GM21528 (cell line): ENCODE measurements around the gene RABGAP1.

Experiments
- ATAC-seq: cut with Tn5 transposase; IDR thresholded peaks from one replicate; pipeline ENCODE4 v1.9.1; 2021; ENCODE audit warnings: mild to moderate bottlenecking, moderate library complexity; ENCODE audit not compliant: unreplicated experiment, low FRiP score

RABGAP1 gene

GRCh38 chr9:122941582-122942234 is 888 bp downstream of the RABGAP1 start:
- no peak for ATAC-seq

- ATAC-seq: no peak
Measured at GRCh38 chr9:122944960-122945888, 4.4 kb downstream of the RABGAP1 start.

GRCh38 chr9:122946461-122947005 is 5.7 kb downstream of the RABGAP1 start:
- no peak for ATAC-seq

GRCh38 chr9:122948313-122948712 is 7.5 kb downstream of the RABGAP1 start:
- ATAC-seq: no peak

- no peak for ATAC-seq
Measured at GRCh38 chr9:122949696-122950095, 8.9 kb downstream of the RABGAP1 start.

- no peak for ATAC-seq
Measured at GRCh38 chr9:122950263-122950662, 9.4 kb downstream of the RABGAP1 start.

- no peak for ATAC-seq
Measured at GRCh38 chr9:122951056-122951455, 10.2 kb downstream of the RABGAP1 start.

GRCh38 chr9:122954253-122954691 is 13.5 kb downstream of the RABGAP1 start:
- no peak for ATAC-seq

GRCh38 chr9:122955961-122956360 is 15.1 kb downstream of the RABGAP1 start:
- ATAC-seq: no peak

GRCh38 chr9:122961139-122961538 is 20.3 kb downstream of the RABGAP1 start:
- ATAC-seq: no peak

- no peak for ATAC-seq
Measured at GRCh38 chr9:122975196-122975595, 34.4 kb downstream of the RABGAP1 start.

- ATAC-seq: no peak
Measured at GRCh38 chr9:122978601-122979000, 37.8 kb downstream of the RABGAP1 start.

GRCh38 chr9:122986010-122986409 is 45.2 kb downstream of the RABGAP1 start:
- no peak for ATAC-seq

- no peak for ATAC-seq
Measured at GRCh38 chr9:122988141-122988540, 47.3 kb downstream of the RABGAP1 start.

- peak; percentile 64 for ATAC-seq
Measured at GRCh38 chr9:122988920-122989621, 48.3 kb downstream of the RABGAP1 start.

- ATAC-seq: no peak
Measured at GRCh38 chr9:122991370-122991830, 50.6 kb downstream of the RABGAP1 start.

GRCh38 chr9:122996586-122996985 is 55.8 kb downstream of the RABGAP1 start:
- ATAC-seq: no peak

GRCh38 chr9:122998448-122998847 is 57.6 kb downstream of the RABGAP1 start:
- ATAC-seq: no peak

- no peak for ATAC-seq
Measured at GRCh38 chr9:123000371-123001068, 59.7 kb downstream of the RABGAP1 start.

- ATAC-seq: no peak
Measured at GRCh38 chr9:123002754-123003153, 61.9 kb downstream of the RABGAP1 start.
